Kidney (tissue), 14 donors: ENCODE data around the gene IQGAP3. TPM values are rescaled to one million over a fixed set of nuclear protein-coding genes. Genes with fewer than 3 reads are reported as not detected.

Experiments
- DNase-seq, 5 donors: peaks; one replicate each; pipeline ENCODE4 v3.0.0-alpha.2; 2013 to 2020
- FAIRE-seq: peaks from 2 replicates; lab custom pipeline; 2012; peaks lifted over from hg19 to GRCh38; lab: Jason Lieb, UNC
- H3K27ac ChIP-seq, 2 donors: one replicate each; pipeline ENCODE4 v1.7.0; 2013; ENCODE audit warnings: low read depth in 2 of 2, low read length in 2 of 2, inconsistent platforms in 1 of 2
- H3K27me3 ChIP-seq: one replicate; pipeline ENCODE4 v1.7.1; 2013; ENCODE audit warnings: low read length, inconsistent platforms; ENCODE audit not compliant: control insufficient read depth, insufficient read depth
- H3K36me3 ChIP-seq, 3 donors: one replicate each; pipeline versions ENCODE4 v1.7.0 to v1.7.1; 2013; ENCODE audit warnings: low read length in 3 of 3, control low read depth in 1 of 3, inconsistent platforms in 1 of 3; ENCODE audit not compliant: insufficient read depth in 3 of 3, control insufficient read depth in 2 of 3
- H3K4me1 ChIP-seq, 3 donors: one replicate each; pipeline versions ENCODE4 v1.7.0 to v1.7.1; 2013; ENCODE audit warnings: low read length in 3 of 3, inconsistent platforms in 1 of 3, low read depth in 1 of 3; ENCODE audit not compliant: control insufficient read depth in 2 of 3, insufficient read depth in 2 of 3
- H3K4me3 ChIP-seq, 3 donors: one replicate each; pipeline versions ENCODE4 v1.7.0 to v1.8.1; 2013; ENCODE audit warnings: low read length in 3 of 3, control low read depth in 1 of 3, inconsistent platforms in 1 of 3
- H3K9ac ChIP-seq, 3 donors: one replicate each; pipeline versions ENCODE4 v1.7.0 to v1.7.1; 2013; ENCODE audit warnings: low read length in 3 of 3, control low read depth in 1 of 3, inconsistent platforms in 1 of 3
- H3K9me3 ChIP-seq, 3 donors: one replicate each; pipeline versions ENCODE4 v1.7.0 to v1.7.1; 2013; ENCODE audit warnings: low read length in 3 of 3, control low read depth in 1 of 3, inconsistent platforms in 1 of 3; ENCODE audit not compliant: control insufficient read depth in 2 of 3, insufficient read depth in 1 of 3
- CTCF ChIP-seq: IDR thresholded peaks from 3 replicates; pipeline ENCODE4 v1.5.1; 2012; ENCODE audit warnings: mild to moderate bottlenecking, moderate library complexity, borderline replicate concordance; ENCODE audit not compliant: insufficient read depth; ENCODE audit errors: extremely low read depth
- intact Hi-C: fragments of 100-400 bp; cut with DNase I; formaldehyde crosslinking; loops from one replicate; pipeline ENCODE4 v1.11.1; 2022
- polyA plus RNA-seq: library from polyadenylated mRNA; stranded (reverse); fragments of 350-450 nt; fragmentation: Illumina TruSeq; extraction: RNeasy Lipid Tissue Mini Kit (QIAGEN cat#74804); gene quantifications from one replicate; pipeline ENCODE4 v1.2.3, GENCODE V29; 2014; ENCODE audit warnings: low read depth, low replicate concordance; ENCODE audit not compliant: insufficient read depth
- total RNA-seq: library from RNA; stranded (reverse); fragmentation: NEBNext Ultra II Directional; extraction: Animal tissue kit (Norgen Biotek cat#: 25700); gene quantifications from one replicate; pipeline ENCODE4 v1.2.1, GENCODE V29; 2021
- donor health status: control.
- donor health status: control.
- donor health status: control.
- donor health status: control.
- donor health status: control.
- donor health status: DM: yes; HTN: yes; CAD: no.
- donor health status: Normal renal cell carcinoma (clear cell type).

The IQGAP3 gene
- total and polyA plus RNA-seq, 2 donors from 2014 or later, result 0.13 to 1.7 TPM

- no peak overlapping the region for H3K9ac ChIP-seq
- FAIRE-seq (no peak), DNase-seq (no peak)
- no peaks in the 10 kb centered on the region for H3K36me3 ChIP-seq
- H3K4me1 ChIP-seq, result no peaks in the 10 kb centered on the region
- intact Hi-C loops, result no loop called here
- no peak overlapping the region for H3K4me3 ChIP-seq
- no peaks in the 10 kb centered on the region for H3K9me3 ChIP-seq
- no peak for TF ChIP-seq CTCF
- no peaks in the 10 kb centered on the region for H3K27me3 ChIP-seq
- no peak overlapping the region for H3K27ac ChIP-seq
These were observed 22.5 kb downstream of the IQGAP3 start for GRCh38 chr1:156549831-156550230.

- intact Hi-C loops, result no loop called here
- Histone ChIP-seq H3K27me3 (no peaks in the 10 kb centered on the region), H3K36me3 (no peaks in the 10 kb centered on the region), H3K9me3 (no peaks in the 10 kb centered on the region), H3K27ac (no peak overlapping the region), H3K4me1 (no peaks in the 10 kb centered on the region), H3K4me3 (no peak overlapping the region), H3K9ac (no peak overlapping the region)
- peak; percentile 15 for TF ChIP-seq CTCF
- FAIRE-seq, result no peak
- DNase-seq, result peak in 1 of 5 donors; percentile 27
These were observed 23.0 kb downstream of the IQGAP3 start for GRCh38 chr1:156549390-156549789.

GRCh38 chr1:156547982-156548381 is 24.4 kb downstream of the IQGAP3 start:
- H3K9ac ChIP-seq, result no peak overlapping the region
- no peak overlapping the region for H3K4me3 ChIP-seq
- DNase-seq (no peak), FAIRE-seq (no peak)
- H3K36me3 ChIP-seq, result no peaks in the 10 kb centered on the region
- no peaks in the 10 kb centered on the region for H3K9me3 ChIP-seq
- H3K27me3 ChIP-seq, result no peaks in the 10 kb centered on the region
- intact Hi-C loops, result no loop called here
- no peak overlapping the region for H3K27ac ChIP-seq
- TF ChIP-seq CTCF, result no peak
- no peaks in the 10 kb centered on the region for H3K4me1 ChIP-seq

- no peak for FAIRE-seq
- Histone ChIP-seq H3K36me3 (no peaks in the 10 kb centered on the region), H3K4me1 (no peaks in the 10 kb centered on the region), H3K9ac (no peak overlapping the region), H3K27ac (no peak overlapping the region), H3K9me3 (no peaks in the 10 kb centered on the region), H3K4me3 (no peak overlapping the region), H3K27me3 (no peaks in the 10 kb centered on the region)
- DNase-seq, result no peak
- no peak for TF ChIP-seq CTCF
- intact Hi-C loops, result no loop called here
These were observed 24.9 kb downstream of the IQGAP3 start for GRCh38 chr1:156547434-156547833.
